Keratinocyte (primary cell): ENCODE results near the gene ZCCHC7. TPM values are rescaled to one million over a fixed set of nuclear protein-coding genes. Genes with fewer than 3 reads are reported as not detected.

Experiments used
- DNase-seq: peaks from one replicate; pipeline ENCODE4 v3.0.0-alpha.2; 2011; ENCODE audit warnings: low read depth, missing footprints, low spot score
- FAIRE-seq: peaks from 2 replicates; lab custom pipeline; 2011; peaks lifted over from hg19 to GRCh38; lab: Jason Lieb, UNC
- H2AFZ ChIP-seq: 2 replicates; pipeline ENCODE4 v1.6.0; 2012; ENCODE audit warnings: low read length, control low read depth, inconsistent platforms; ENCODE audit not compliant: control insufficient read depth
- H3K27ac ChIP-seq: 2 replicates; pipeline ENCODE4 v1.5.1; 2011; ENCODE audit warnings: low read length; ENCODE audit not compliant: control insufficient read depth, insufficient read depth
- H3K27me3 ChIP-seq: 3 replicates; pipeline ENCODE4 v1.6.0; 2011; ENCODE audit warnings: low read length; ENCODE audit not compliant: control insufficient read depth, insufficient read depth; ENCODE audit errors: extremely low read depth
- H3K36me3 ChIP-seq, 2 experiments: 2 replicates in 1 of 2; 3 replicates in 1 of 2; pipeline ENCODE4 v1.5.1; 2011; ENCODE audit warnings: low read length in 2 of 2, mild to moderate bottlenecking in 1 of 2; ENCODE audit not compliant: control insufficient read depth in 2 of 2, insufficient read depth in 2 of 2; ENCODE audit errors: extremely low read depth in 1 of 2
- H3K4me1 ChIP-seq: 3 replicates; pipeline ENCODE4 v1.5.1; 2011; ENCODE audit warnings: low read length; ENCODE audit not compliant: control insufficient read depth, insufficient read depth; ENCODE audit errors: extremely low read depth
- H3K4me2 ChIP-seq: 3 replicates; pipeline ENCODE4 v1.6.0; 2011; ENCODE audit warnings: low read depth, low read length; ENCODE audit not compliant: control insufficient read depth, insufficient read depth; ENCODE audit errors: extremely low read depth
- H3K4me3 ChIP-seq, 3 experiments: fragments of 200-600 bp in 1 of 3; sonication (generic) in 1 of 3; 2 replicates in 2 of 3; 3 replicates in 1 of 3; pipeline ENCODE4 v1.5.1; 2011 to 2016; ENCODE audit warnings: low read length in 3 of 3, mild to moderate bottlenecking in 3 of 3, control low read depth in 2 of 3, inconsistent platforms in 1 of 3, low read depth in 1 of 3, mixed read lengths in 1 of 3, mixed run types in 1 of 3, moderate library complexity in 1 of 3; ENCODE audit not compliant: control insufficient read depth in 2 of 3, insufficient read depth in 2 of 3; ENCODE audit errors: extremely low read depth in 1 of 3
- H3K79me2 ChIP-seq: 2 replicates; pipeline ENCODE4 v1.6.0; 2012; ENCODE audit warnings: low read length; ENCODE audit not compliant: control insufficient read depth, insufficient read depth
- H3K9ac ChIP-seq: 3 replicates; pipeline ENCODE4 v1.6.0; 2011; ENCODE audit warnings: low read length; ENCODE audit not compliant: control insufficient read depth, insufficient read depth; ENCODE audit errors: extremely low read depth
- H3K9me1 ChIP-seq: 3 replicates; pipeline ENCODE4 v1.6.0; 2011; ENCODE audit warnings: low read length; ENCODE audit not compliant: control insufficient read depth, insufficient read depth; ENCODE audit errors: extremely low read depth
- H3K9me3 ChIP-seq: 2 replicates; pipeline ENCODE4 v1.5.1; 2012; ENCODE audit warnings: low read depth, low read length; ENCODE audit not compliant: control insufficient read depth
- H4K20me1 ChIP-seq: 3 replicates; pipeline ENCODE4 v1.6.0; 2011; ENCODE audit warnings: low read length; ENCODE audit not compliant: control insufficient read depth, insufficient read depth; ENCODE audit errors: extremely low read depth
- EZH2 ChIP-seq: IDR thresholded peaks from one replicate; pipeline ENCODE4 v1.6.1; 2012; ENCODE audit warnings: inconsistent platforms, mild to moderate bottlenecking, low read length, moderate library complexity
- dilution Hi-C: fragments of 300-500 bp; cut with MboI; formaldehyde crosslinking; loops from one replicate; pipeline ENCODE4 v1.7.0; 2020; ENCODE audit warnings: low sequenced_read_pairs; ENCODE audit not compliant: extremely low pct_ligation_motif_present
- polyA plus RNA-seq, 5 experiments: library from polyadenylated mRNA; depleted of rRNA in 3 of 5; stranded (reverse) in 3 of 5; stranded (forward) in 1 of 5; unstranded in 1 of 5; fragments of >200 nt; gene quantifications; 1 replicate in 1 of 5; 2 replicates in 3 of 5; 3 replicates in 1 of 5; pipeline versions ENCODE4 v1.2.1 to v1.2.3, GENCODE V29; 2011 to 2012; ENCODE audit warnings: missing spikeins in 2 of 5, low read depth in 1 of 5, low replicate concordance in 1 of 5
- TF ChIP-seq, protein P1 (sequence below), 3 experiments: IDR thresholded peaks in 1 of 3; conservative IDR thresholded peaks in 1 of 3; optimal IDR thresholded peaks in 1 of 3; 2 replicates in 2 of 3; 3 replicates in 1 of 3; pipeline versions ENCODE3 to v1.5.1; 2011; ENCODE audit warnings: low read length in 3 of 3, mild to moderate bottlenecking in 3 of 3, moderate library complexity in 2 of 3, control low read depth in 1 of 3, inconsistent platforms in 1 of 3; ENCODE audit not compliant: insufficient read depth in 2 of 3; ENCODE audit errors: extremely low read depth in 1 of 3

ZCCHC7 gene
- polyA plus RNA-seq, 1 donor (not counting 4 experiments of a cell fraction or from before 2014, with no cell fraction given), result 16.5 TPM

- dilution Hi-C loops, result no loop called here
- H3K79me2 ChIP-seq, result peaks cover 4% of the 10 kb centered on the region
- no peak overlapping the region for H3K27ac ChIP-seq
- FAIRE-seq (no peak), DNase-seq (no peak)
- H3K4me1 ChIP-seq, result no peaks in the 10 kb centered on the region
- no peaks in the 10 kb centered on the region for H4K20me1 ChIP-seq
- no peak overlapping the region for H3K4me2 ChIP-seq
- no peaks in the 10 kb centered on the region for H3K27me3 ChIP-seq
- H3K9me3 ChIP-seq, result no peaks in the 10 kb centered on the region
- no peak overlapping the region for H3K9ac ChIP-seq
- H3K4me3 ChIP-seq, result no peak overlapping the region
- H3K9me1 ChIP-seq, result no peaks in the 10 kb centered on the region
- peaks cover 0 to 4% of the 10 kb centered on the region in 2 experiments for H3K36me3 ChIP-seq
- TF ChIP-seq EZH2, result no peak
- TF ChIP-seq, protein P1, sequence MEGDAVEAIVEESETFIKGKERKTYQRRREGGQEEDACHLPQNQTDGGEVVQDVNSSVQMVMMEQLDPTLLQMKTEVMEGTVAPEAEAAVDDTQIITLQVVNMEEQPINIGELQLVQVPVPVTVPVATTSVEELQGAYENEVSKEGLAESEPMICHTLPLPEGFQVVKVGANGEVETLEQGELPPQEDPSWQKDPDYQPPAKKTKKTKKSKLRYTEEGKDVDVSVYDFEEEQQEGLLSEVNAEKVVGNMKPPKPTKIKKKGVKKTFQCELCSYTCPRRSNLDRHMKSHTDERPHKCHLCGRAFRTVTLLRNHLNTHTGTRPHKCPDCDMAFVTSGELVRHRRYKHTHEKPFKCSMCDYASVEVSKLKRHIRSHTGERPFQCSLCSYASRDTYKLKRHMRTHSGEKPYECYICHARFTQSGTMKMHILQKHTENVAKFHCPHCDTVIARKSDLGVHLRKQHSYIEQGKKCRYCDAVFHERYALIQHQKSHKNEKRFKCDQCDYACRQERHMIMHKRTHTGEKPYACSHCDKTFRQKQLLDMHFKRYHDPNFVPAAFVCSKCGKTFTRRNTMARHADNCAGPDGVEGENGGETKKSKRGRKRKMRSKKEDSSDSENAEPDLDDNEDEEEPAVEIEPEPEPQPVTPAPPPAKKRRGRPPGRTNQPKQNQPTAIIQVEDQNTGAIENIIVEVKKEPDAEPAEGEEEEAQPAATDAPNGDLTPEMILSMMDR (optimal IDR thresholded peaks at IDR 0.05 in 1 of 3, IDR thresholded peaks at IDR 0.05 in 1 of 3, conservative IDR thresholded peaks at IDR 0.05 in 1 of 3; ENCODE audit: extremely low read depth in 1 of 3, insufficient read depth in 2 of 3, low read length in 3 of 3), result no peak
- H2AFZ ChIP-seq, result no peak overlapping the region
Observed at GRCh38 chr9:37206121-37206620, 85.8 kb downstream of the ZCCHC7 start.

GRCh38 chr9:37209431-37210386 lies 89.3 kb downstream of the ZCCHC7 start:
- Histone ChIP-seq H3K36me3 (peaks cover 0 to 4% of the 10 kb centered on the region in 2 experiments), H2AFZ (no peak overlapping the region), H3K79me2 (peaks cover 4% of the 10 kb centered on the region), H3K27me3 (no peaks in the 10 kb centered on the region), H3K4me2 (no peak overlapping the region), H3K4me1 (no peaks in the 10 kb centered on the region), H4K20me1 (no peaks in the 10 kb centered on the region), H3K9me1 (no peaks in the 10 kb centered on the region), H3K9ac (no peak overlapping the region), H3K9me3 (no peaks in the 10 kb centered on the region), H3K27ac (no peak overlapping the region), H3K4me3 (no peak overlapping the region)
- dilution Hi-C loops, result no loop called here
- TF ChIP-seq, protein P1 (optimal IDR thresholded peaks at IDR 0.05 in 1 of 3, IDR thresholded peaks at IDR 0.05 in 1 of 3, conservative IDR thresholded peaks at IDR 0.05 in 1 of 3; ENCODE audit: extremely low read depth in 1 of 3, insufficient read depth in 2 of 3, low read length in 3 of 3), result peak in 2 of 3 experiments; percentile 19 to 20
- no peak for TF ChIP-seq EZH2
- DNase-seq (no peak), FAIRE-seq (no peak)
